Activated naive CD8-positive, alpha-beta T cell (primary cell): ENCODE results near the gene CMTM8.

ENCODE experiments used
- H3K27ac Mint-ChIP-seq: one replicate; pipeline ENCODE4 v1.8.0; 2021; ENCODE audit warnings: mixed read lengths
- H3K27me3 Mint-ChIP-seq: one replicate; pipeline ENCODE4 v1.8.0; 2021; ENCODE audit warnings: mixed read lengths
- H3K36me3 Mint-ChIP-seq: one replicate; pipeline ENCODE4 v1.8.0; 2021; ENCODE audit warnings: mixed read lengths
- H3K4me1 Mint-ChIP-seq: one replicate; pipeline ENCODE4 v1.8.0; 2021; ENCODE audit warnings: low read depth, mixed read lengths
- H3K4me3 Mint-ChIP-seq: one replicate; pipeline ENCODE4 v1.8.0; 2021; ENCODE audit warnings: mild to moderate bottlenecking, mixed read lengths
- H3K9me3 Mint-ChIP-seq: one replicate; pipeline ENCODE4 v1.8.0; 2021; ENCODE audit warnings: low read depth, mixed read lengths

The CMTM8 gene

DNA sequence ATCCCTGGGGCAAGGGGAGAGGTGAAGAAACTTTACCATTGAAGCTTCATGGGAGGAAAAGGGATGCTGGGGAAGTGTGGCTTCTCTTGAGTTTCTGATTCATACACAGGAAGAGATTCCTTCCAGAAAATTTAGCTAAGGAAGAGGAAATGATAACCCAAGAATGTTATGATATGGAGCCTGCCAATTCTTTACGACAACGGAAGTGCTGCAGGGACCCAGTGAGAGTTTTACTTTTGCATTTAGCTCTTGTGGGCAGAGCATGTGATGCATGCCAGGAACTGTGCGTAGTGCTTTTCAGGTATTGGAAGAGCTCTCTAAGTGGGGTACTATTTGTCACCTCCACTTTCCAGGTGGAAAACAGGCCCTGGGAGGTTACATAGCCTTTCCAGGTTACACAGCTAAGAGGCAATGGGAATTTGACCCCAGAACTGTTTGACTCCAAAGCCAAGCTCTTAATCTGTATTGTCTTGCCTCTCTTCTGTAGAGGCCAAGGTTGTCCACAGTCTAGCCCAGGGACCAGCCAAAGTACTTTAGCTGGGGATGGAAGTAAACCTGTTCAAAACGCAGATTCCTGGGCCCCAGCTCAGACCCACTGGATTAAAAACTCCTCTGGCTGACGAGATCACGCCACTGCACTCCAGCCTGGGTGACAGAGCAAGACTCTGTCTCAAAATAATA is 176.2 kb downstream of the CMTM8 start:
- Mint-ChIP-seq H3K36me3 (peaks cover 3% of the 10 kb centered on the region), H3K4me1 (peaks cover 71% of the 10 kb centered on the region), H3K27ac (peak overlapping the region; percentile 91), H3K27me3 (no peaks in the 10 kb centered on the region), H3K9me3 (no peaks in the 10 kb centered on the region), H3K4me3 (peak overlapping the region; percentile 6)

DNA sequence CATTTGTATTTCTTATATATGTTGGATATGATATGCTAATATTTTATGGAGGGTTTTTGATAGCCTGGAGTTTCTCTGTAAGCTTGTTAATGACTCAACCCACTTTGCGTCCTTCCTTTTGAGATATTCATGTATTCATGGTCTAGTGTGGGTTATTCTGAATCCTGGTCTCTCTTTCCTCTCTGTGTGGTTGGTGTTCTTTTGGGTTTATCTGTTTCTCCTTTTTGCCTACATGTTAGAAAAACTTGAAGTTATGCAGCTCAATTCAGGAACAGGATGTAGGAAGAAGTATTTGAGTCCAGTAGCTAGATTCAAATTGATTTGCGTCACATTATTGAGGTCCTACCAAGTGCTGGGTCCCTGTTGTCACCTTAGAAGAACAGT is 181.3 kb downstream of the CMTM8 start:
- peak overlapping the region; percentile 90 for H3K27ac Mint-ChIP-seq
- peaks cover 2% of the 10 kb centered on the region for H3K36me3 Mint-ChIP-seq
- H3K9me3 Mint-ChIP-seq, result no peaks in the 10 kb centered on the region
- peak overlapping the region; percentile 57 for H3K4me3 Mint-ChIP-seq
- peaks cover 94% of the 10 kb centered on the region for H3K4me1 Mint-ChIP-seq
- no peaks in the 10 kb centered on the region for H3K27me3 Mint-ChIP-seq
